Dendritic cell treated with granulocyte-macrophage colony-stimulating factor and Interleukin-4, amounts not matched to agents 40 ng/mL and 50 ng/mL, for 4 days (primary cell): ENCODE results near the gene FLNB.

Source experiments
- H3K27ac Mint-ChIP-seq: one replicate; pipeline ENCODE4 v1.8.0; 2022; ENCODE audit warnings: mild to moderate bottlenecking, mixed read lengths
- H3K27me3 Mint-ChIP-seq: one replicate; pipeline ENCODE4 v1.8.0; 2022; ENCODE audit warnings: mild to moderate bottlenecking, mixed read lengths
- H3K36me3 Mint-ChIP-seq: one replicate; pipeline ENCODE4 v1.8.0; 2022; ENCODE audit warnings: low read depth, mixed read lengths
- H3K4me1 Mint-ChIP-seq: one replicate; pipeline ENCODE4 v1.8.0; 2022; ENCODE audit warnings: low read depth, mixed read lengths
- H3K4me3 Mint-ChIP-seq: one replicate; pipeline ENCODE4 v1.8.0; 2022; ENCODE audit warnings: mild to moderate bottlenecking, moderate library complexity, mixed read lengths
- H3K9me3 Mint-ChIP-seq: one replicate; pipeline ENCODE4 v1.8.0; 2022; ENCODE audit warnings: mixed read lengths
- intact Hi-C: fragments of 100-400 bp; cut with micrococcal nuclease; formaldehyde crosslinking; loops from one replicate; pipeline ENCODE4 v1.15.0; 2022

The FLNB gene

DNA sequence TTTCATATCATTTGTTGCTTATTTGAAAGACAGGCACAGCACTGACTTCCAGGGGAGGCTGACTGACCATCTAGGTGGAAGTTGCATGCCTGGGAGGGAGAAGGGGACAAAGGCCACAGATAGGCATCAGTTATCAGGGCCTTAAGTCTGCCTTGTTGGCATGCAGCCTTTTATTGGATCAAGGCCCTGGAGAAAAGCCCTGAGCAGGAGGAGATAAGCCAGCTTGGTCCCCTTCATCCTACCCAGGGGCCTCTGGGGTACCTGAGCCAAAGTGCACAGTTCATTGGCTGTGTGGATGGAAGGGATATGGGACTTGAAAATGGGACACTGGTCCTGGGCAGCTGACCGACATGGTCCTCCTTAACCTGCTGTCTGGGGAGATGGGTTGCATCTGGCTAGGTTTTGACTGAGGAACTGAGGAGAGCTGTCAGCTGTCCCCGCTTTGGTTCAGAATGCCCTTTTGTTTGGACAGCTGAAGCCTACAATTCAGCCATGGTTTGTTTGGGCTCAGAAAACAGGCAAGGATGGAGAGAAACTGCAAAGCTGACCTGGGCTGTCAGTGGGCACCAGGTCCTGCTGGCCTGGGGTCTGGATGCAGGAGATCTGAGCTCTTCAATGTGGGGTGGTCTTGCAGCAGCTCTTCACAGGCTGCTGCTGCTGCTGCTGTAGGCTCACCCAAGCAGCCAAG is 60.0 kb downstream of the FLNB start:
- Mint-ChIP-seq H3K36me3 (no peaks in the 10 kb centered on the region), H3K4me1 (peaks cover 3% of the 10 kb centered on the region), H3K27ac (no peak overlapping the region), H3K4me3 (no peak overlapping the region), H3K9me3 (no peaks in the 10 kb centered on the region), H3K27me3 (no peaks in the 10 kb centered on the region)
- intact Hi-C loops = no loop called here

- intact Hi-C loops = loop anchor here (5.0 kb wide), 1 partner anchor 34 kb away; no protein-coding TSS in a partner anchor
- Mint-ChIP-seq H3K4me1 (peaks cover 12% of the 10 kb centered on the region), H3K36me3 (no peaks in the 10 kb centered on the region)
Observed at GRCh38 chr3:58071480-58071971, 63.3 kb downstream of the FLNB start.

DNA sequence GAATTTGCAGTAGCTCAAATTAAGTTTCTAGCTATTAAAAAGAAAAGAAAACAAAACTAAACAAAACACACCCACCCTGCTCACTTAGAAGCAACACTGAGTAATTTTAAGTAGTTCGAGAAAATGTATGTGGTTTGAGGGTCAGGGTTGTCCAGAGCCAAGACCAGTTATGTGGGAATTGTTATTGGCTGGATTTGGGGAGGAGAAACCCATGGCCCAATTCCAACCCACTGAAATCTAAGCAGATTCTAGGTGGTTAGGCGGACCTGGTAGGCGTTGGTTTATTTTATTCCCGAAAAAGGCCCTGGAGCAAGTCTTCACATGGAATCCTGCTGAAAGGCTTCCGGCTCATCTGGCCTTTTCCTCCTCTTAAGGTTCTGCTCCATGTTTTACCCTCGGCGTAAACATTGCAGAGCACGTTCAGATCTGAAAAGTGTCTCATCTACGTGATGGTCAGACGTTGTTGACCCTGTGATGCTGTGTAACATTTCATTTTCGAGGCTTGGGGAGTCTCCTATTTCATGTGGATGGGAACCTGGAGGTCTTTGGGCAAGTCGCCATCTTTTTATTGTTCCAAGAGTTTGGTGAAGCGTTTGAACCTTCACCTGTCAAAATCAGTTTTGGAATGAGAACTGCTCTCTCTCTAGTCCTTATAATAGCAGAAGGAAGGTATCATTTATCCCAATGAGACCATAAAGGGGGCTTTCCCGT is 64.0 kb downstream of the FLNB start:
- no peaks in the 10 kb centered on the region for H3K9me3 Mint-ChIP-seq
- intact Hi-C loops = loop anchor here (5.0 kb wide), 1 partner anchor 35 kb away; no protein-coding TSS in a partner anchor
- H3K4me1 Mint-ChIP-seq = peaks cover 12% of the 10 kb centered on the region

More at GRCh38 chr3:58071480-58071971, 63.3 kb downstream of the FLNB start:
- no peaks in the 10 kb centered on the region for H3K27me3 Mint-ChIP-seq
- H3K9me3 Mint-ChIP-seq = no peaks in the 10 kb centered on the region
- H3K27ac Mint-ChIP-seq = no peak overlapping the region
- no peak overlapping the region for H3K4me3 Mint-ChIP-seq

GRCh38 chr3:58072763-58073130 is 64.5 kb downstream of the FLNB start:
- H3K27me3 Mint-ChIP-seq = no peaks in the 10 kb centered on the region
- H3K4me3 Mint-ChIP-seq = no peak overlapping the region
- intact Hi-C loops = loop anchor here (5.0 kb wide), 1 partner anchor 35 kb away; no protein-coding TSS in a partner anchor
- H3K9me3 Mint-ChIP-seq = no peaks in the 10 kb centered on the region
- no peaks in the 10 kb centered on the region for H3K36me3 Mint-ChIP-seq
- peaks cover 12% of the 10 kb centered on the region for H3K4me1 Mint-ChIP-seq
- H3K27ac Mint-ChIP-seq = no peak overlapping the region

More for the DNA sequence above, 64.0 kb downstream of the FLNB start:
- Mint-ChIP-seq H3K4me3 (no peak overlapping the region), H3K27ac (no peak overlapping the region), H3K36me3 (no peaks in the 10 kb centered on the region), H3K27me3 (no peaks in the 10 kb centered on the region)

DNA sequence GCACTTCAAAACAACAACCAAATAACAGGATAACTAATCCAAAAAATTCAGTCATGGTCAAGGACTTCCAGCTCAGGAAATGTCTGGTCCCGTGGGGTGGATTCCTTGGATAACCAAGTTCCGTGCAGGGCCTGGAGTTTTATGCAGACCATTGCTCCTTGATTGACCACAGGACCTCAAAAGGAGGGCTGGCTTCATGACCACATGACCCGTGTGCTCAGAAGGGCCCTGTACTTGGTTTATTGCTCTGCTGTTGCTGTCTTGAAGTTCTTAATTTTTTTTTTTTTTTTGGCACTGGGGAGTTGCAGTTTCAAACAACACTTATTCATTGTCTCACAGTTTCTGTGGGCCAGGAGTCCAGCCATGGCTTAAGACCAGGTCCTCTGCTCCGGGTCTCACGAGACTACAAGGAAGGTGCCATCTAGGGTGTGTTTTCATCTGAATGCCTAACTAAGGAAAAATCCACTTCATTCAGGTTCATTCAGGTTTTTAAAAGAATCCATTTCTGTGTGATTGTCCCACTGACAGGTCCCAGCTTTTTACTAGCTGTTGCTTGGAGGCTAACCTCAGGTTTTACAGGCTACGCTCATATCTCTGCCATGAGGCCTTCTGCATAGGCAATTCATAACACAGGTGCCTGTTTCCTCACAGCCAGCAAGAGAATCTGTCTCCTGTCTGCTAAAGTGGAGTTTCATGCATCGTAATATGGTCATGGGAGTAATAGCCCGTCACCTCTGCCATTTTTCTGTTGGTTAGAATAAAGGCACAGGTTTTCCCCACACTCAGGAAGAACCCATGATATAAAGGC is 65.3 kb downstream of the FLNB start:
- intact Hi-C loops = loop anchor here (5.0 kb wide), 1 partner anchor 36 kb away; no protein-coding TSS in a partner anchor
- peaks cover 12% of the 10 kb centered on the region for H3K4me1 Mint-ChIP-seq
- no peak overlapping the region for H3K4me3 Mint-ChIP-seq
- peaks cover 2% of the 10 kb centered on the region for H3K36me3 Mint-ChIP-seq
- H3K9me3 Mint-ChIP-seq = no peaks in the 10 kb centered on the region
- no peak overlapping the region for H3K27ac Mint-ChIP-seq
- H3K27me3 Mint-ChIP-seq = no peaks in the 10 kb centered on the region

GRCh38 chr3:58074116-58074715 is 66.0 kb downstream of the FLNB start:
- Mint-ChIP-seq H3K4me3 (no peak overlapping the region), H3K27ac (no peak overlapping the region), H3K9me3 (no peaks in the 10 kb centered on the region), H3K36me3 (peaks cover 9% of the 10 kb centered on the region), H3K4me1 (peaks cover 12% of the 10 kb centered on the region), H3K27me3 (no peaks in the 10 kb centered on the region)
- intact Hi-C loops = loop anchor here (5.0 kb wide), 1 partner anchor 37 kb away; no protein-coding TSS in a partner anchor

DNA sequence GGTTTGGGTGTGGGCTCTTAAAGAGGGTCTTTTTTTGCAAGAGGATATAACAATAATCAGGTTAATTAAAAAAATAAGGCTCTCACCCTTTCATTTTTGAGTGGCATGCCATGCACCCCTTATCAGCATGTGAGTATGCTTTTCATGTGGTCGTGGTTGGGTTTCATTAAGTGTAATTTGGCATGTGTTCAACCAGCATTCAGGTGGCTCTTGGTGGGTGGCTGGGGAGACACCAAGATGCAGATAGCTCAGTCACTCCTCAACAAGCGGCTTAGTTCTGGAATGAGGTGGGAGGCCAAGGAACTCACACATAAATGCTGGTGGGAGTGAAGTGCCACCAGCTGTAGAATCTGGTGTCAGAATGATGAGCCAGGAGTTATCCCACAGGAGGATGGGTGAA is 66.8 kb downstream of the FLNB start:
- Mint-ChIP-seq H3K9me3 (no peaks in the 10 kb centered on the region), H3K4me3 (no peak overlapping the region), H3K27me3 (no peaks in the 10 kb centered on the region), H3K27ac (no peak overlapping the region), H3K4me1 (peaks cover 12% of the 10 kb centered on the region), H3K36me3 (peaks cover 16% of the 10 kb centered on the region)
- intact Hi-C loops = loop anchor here (5.0 kb wide), 1 partner anchor 38 kb away; no protein-coding TSS in a partner anchor

DNA sequence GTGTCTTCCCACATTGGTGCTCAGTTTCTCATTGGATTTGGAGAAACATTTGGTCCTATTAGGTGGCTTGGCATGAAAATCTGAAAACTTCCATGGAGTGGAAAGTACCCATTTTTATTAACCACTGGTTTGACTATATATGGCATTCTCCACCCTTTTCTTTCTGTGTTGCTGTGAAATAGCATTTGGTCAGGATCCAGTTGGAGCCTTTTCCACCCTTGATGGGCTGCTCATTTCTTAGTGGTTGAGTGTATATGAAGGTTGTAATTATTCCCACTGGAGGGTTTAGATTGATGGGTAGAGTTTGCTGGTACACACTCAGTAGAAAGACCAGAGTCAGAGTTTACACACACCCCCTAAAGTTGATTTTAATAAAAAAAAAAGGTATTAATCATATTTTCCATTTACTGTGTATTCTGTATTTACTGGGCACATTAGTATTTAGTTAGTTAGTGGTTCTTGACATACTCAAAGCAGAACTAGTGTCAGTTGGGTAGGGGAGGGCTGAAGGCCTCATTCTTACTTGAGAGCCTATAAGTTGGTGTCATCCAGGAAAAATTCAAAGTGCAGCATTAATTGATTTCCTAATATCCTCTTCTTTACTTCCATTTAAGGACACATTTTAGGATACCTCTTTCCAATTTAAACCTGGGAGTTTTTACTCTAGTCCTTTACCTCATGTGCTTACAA is 69.5 kb downstream of the FLNB start:
- H3K27me3 Mint-ChIP-seq = no peaks in the 10 kb centered on the region
- H3K27ac Mint-ChIP-seq = no peak overlapping the region
- peaks cover 24% of the 10 kb centered on the region for H3K4me1 Mint-ChIP-seq
- no peak overlapping the region for H3K4me3 Mint-ChIP-seq
- no peaks in the 10 kb centered on the region for H3K9me3 Mint-ChIP-seq
- peaks cover 18% of the 10 kb centered on the region for H3K36me3 Mint-ChIP-seq
- intact Hi-C loops = no loop called here

- H3K9me3 Mint-ChIP-seq = no peaks in the 10 kb centered on the region
- H3K4me1 Mint-ChIP-seq = peaks cover 22% of the 10 kb centered on the region
- intact Hi-C loops = no loop called here
- peaks cover 18% of the 10 kb centered on the region for H3K36me3 Mint-ChIP-seq
- H3K27me3 Mint-ChIP-seq = no peaks in the 10 kb centered on the region
- H3K4me3 Mint-ChIP-seq = no peak overlapping the region
- H3K27ac Mint-ChIP-seq = no peak overlapping the region
Observed at GRCh38 chr3:58078610-58079009, 70.4 kb downstream of the FLNB start.

DNA sequence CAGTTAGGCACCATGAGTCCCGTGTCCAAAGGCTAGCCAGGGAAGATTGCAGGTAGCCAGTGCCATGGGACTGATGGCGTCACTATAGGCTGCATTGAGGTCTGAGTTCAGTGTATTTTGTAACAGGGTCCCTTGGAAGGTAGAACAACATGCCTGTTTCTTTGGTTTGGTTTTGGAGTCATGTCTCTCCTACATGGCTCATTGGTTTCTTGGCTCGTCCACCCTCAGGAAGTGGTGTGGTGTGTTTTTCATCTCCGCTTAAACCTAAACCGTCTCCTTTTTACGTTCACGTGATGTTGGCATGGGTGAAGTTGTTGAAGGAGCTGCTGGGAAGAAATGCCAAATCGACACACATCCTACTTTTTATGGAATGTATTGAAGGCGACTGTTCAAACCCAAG is 71.6 kb downstream of the FLNB start:
- Mint-ChIP-seq H3K27ac (no peak overlapping the region), H3K4me1 (peaks cover 19% of the 10 kb centered on the region), H3K27me3 (no peaks in the 10 kb centered on the region), H3K36me3 (peaks cover 18% of the 10 kb centered on the region), H3K9me3 (no peaks in the 10 kb centered on the region), H3K4me3 (no peak overlapping the region)
- intact Hi-C loops = no loop called here

GRCh38 chr3:58082047-58082446 is 73.8 kb downstream of the FLNB start:
- intact Hi-C loops = no loop called here
- H3K27ac Mint-ChIP-seq = peak overlapping the region; percentile 31
- H3K36me3 Mint-ChIP-seq = peaks cover 18% of the 10 kb centered on the region
- H3K4me3 Mint-ChIP-seq = no peak overlapping the region
- H3K4me1 Mint-ChIP-seq = peaks cover 31% of the 10 kb centered on the region
- H3K9me3 Mint-ChIP-seq = no peaks in the 10 kb centered on the region
- no peaks in the 10 kb centered on the region for H3K27me3 Mint-ChIP-seq

GRCh38 chr3:58084166-58084565 is 75.9 kb downstream of the FLNB start:
- H3K9me3 Mint-ChIP-seq = no peaks in the 10 kb centered on the region
- H3K27me3 Mint-ChIP-seq = no peaks in the 10 kb centered on the region
- no peak overlapping the region for H3K4me3 Mint-ChIP-seq
- peaks cover 31% of the 10 kb centered on the region for H3K4me1 Mint-ChIP-seq
- intact Hi-C loops = no loop called here
- H3K27ac Mint-ChIP-seq = no peak overlapping the region
- peaks cover 10% of the 10 kb centered on the region for H3K36me3 Mint-ChIP-seq
